Medulla oblongata (tissue), 1 donor: ENCODE results near the gene GSK3B.

Experiments used
- DNase-seq: peaks from one replicate; pipeline ENCODE4 v3.0.0-alpha.2; 2015; ENCODE audit errors: extremely low spot score

The GSK3B gene

GRCh38 chr3:119779731-119780383 is 314.4 kb downstream of the GSK3B start:
- DNase-seq: no peak

GRCh38 chr3:119778811-119779210 is 315.4 kb downstream of the GSK3B start:
- DNase-seq: no peak

GRCh38 chr3:119778176-119778575 is 316.1 kb downstream of the GSK3B start:
- DNase-seq: no peak

- no peak for DNase-seq
Measured at GRCh38 chr3:119776304-119776703, 317.9 kb downstream of the GSK3B start.

GRCh38 chr3:119774444-119774843 is 319.8 kb downstream of the GSK3B start:
- DNase-seq: peak; percentile 48
